ENCODE results near the gene TENM4. TPM values are rescaled to one million over a fixed set of nuclear protein-coding genes. Genes with fewer than 3 reads are reported as not detected.
A peak's percentile ranks its signal among the peaks of the same experiment; 100 is the strongest.

Gene TENM4
- polyA plus RNA-seq, 3 donors: 0.31 to 1.7 TPM; not detected in 1

DNA sequence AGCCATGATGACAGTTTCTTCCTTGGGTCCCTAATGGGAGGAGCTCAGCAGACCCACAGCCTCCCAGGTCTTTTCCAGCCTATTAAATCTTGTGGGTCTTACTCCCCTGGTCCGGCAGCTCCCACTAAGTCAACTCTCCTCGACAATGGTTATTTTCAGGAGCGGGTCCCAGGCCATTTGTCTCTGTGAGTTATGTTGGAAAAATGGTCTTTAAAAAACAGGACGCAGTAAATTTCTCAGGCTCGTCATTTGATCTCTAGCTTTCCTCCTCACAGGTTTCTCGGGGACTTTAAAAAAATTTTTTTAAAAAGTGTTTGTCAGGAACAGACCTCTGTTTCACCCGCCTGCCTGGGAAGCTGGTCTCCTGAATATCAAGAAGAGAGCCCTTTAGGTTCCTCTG, 468.7 kb downstream of the TENM4 start:
- no peaks in the 10 kb centered on the region for H3K36me3 Mint-ChIP-seq

DNA sequence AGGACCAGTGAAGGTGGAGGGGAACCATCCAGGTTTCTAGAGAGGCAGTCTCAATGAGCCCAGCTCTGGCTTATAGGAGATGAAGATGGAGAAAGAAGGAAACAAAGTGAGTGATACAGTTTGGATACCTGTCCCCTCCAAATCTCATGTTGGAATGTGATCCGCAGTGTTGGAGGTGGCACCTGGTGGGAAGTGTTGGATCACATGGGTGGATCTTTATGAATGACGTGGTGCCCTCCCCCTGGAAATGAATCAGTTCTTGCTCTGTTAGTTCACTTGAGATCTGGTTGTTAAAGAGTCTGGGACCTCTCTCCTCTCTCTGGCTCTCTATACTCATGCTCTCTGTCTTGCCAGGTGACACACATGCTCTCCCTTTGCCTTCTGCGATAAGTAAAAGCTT, 473.0 kb downstream of the TENM4 start:
- no peaks in the 10 kb centered on the region for H3K9me3 ChIP-seq (replicated peaks in 1 of 2; ENCODE audit: control insufficient read depth in 1 of 2, insufficient read depth in 1 of 2, low read length in 2 of 2)
- no peaks in the 10 kb centered on the region for H3K79me2 ChIP-seq (ENCODE audit: insufficient read depth, low read length)
- no peak overlapping the region for H3K9ac ChIP-seq (ENCODE audit: insufficient read depth, low read length, poor library complexity, severe bottlenecking)
- H3K27ac ChIP-seq (ENCODE audit: low read depth in 1 of 2, low read length in 2 of 2): no peak overlapping the region
- H3K4me1 Mint-ChIP-seq: no peaks in the 10 kb centered on the region
- intact Hi-C loops (cut with micrococcal nuclease): loop anchor here in 1 of 2 donors (10.0 kb wide), 1 partner anchor 323 kb away; no protein-coding TSS in a partner anchor
- TF ChIP-seq, protein P1, sequence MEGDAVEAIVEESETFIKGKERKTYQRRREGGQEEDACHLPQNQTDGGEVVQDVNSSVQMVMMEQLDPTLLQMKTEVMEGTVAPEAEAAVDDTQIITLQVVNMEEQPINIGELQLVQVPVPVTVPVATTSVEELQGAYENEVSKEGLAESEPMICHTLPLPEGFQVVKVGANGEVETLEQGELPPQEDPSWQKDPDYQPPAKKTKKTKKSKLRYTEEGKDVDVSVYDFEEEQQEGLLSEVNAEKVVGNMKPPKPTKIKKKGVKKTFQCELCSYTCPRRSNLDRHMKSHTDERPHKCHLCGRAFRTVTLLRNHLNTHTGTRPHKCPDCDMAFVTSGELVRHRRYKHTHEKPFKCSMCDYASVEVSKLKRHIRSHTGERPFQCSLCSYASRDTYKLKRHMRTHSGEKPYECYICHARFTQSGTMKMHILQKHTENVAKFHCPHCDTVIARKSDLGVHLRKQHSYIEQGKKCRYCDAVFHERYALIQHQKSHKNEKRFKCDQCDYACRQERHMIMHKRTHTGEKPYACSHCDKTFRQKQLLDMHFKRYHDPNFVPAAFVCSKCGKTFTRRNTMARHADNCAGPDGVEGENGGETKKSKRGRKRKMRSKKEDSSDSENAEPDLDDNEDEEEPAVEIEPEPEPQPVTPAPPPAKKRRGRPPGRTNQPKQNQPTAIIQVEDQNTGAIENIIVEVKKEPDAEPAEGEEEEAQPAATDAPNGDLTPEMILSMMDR (IDR thresholded peaks at IDR 0.05): no peak
- no peaks in the 10 kb centered on the region for H3K36me3 Mint-ChIP-seq
- H4K20me1 ChIP-seq (ENCODE audit: insufficient read depth, low read length): no peaks in the 10 kb centered on the region
- no peak for DNase-seq
- H3K27ac Mint-ChIP-seq: no peak overlapping the region
- no peak overlapping the region for H3K4me2 ChIP-seq (replicated peaks; ENCODE audit: extremely low read depth, low read length, poor library complexity, severe bottlenecking)
- peaks cover 9 to 30% of the 10 kb centered on the region in 2 donors for H3K27me3 ChIP-seq (ENCODE audit: control insufficient read depth in 2 of 2, insufficient read depth in 2 of 2, low read length in 2 of 2)
- H3K36me3 ChIP-seq (replicated peaks in 1 of 2; ENCODE audit: control insufficient read depth in 1 of 2, insufficient read depth in 2 of 2, low read length in 2 of 2): no peaks in the 10 kb centered on the region
- no peak overlapping the region for H2AFZ ChIP-seq (ENCODE audit: insufficient read depth, low read depth, low read length, poor library complexity, severe bottlenecking)
- H3K9me3 Mint-ChIP-seq: peaks cover 0 to 2% (median 0%) of the 10 kb centered on the region in 7 donors
- no peak overlapping the region for H3K4me3 ChIP-seq (replicated peaks in 1 of 3; ENCODE audit: low read depth in 2 of 3, low read length in 3 of 3)
- no peak overlapping the region for H3K4me3 Mint-ChIP-seq
- peaks cover 26 to 61% (median 29%) of the 10 kb centered on the region in 3 donors for H3K27me3 Mint-ChIP-seq (ENCODE audit: low read depth in 3 of 3)
- WGBS (ENCODE audit: insufficient coverage): no CpG with 5 or more reads among the region's 3 CpGs
- H3K4me1 ChIP-seq (ENCODE audit: control insufficient read depth in 1 of 2, insufficient read depth in 2 of 2, low read length in 2 of 2): no peaks in the 10 kb centered on the region

More for the DNA sequence above, 468.7 kb downstream of the TENM4 start:
- WGBS (ENCODE audit: insufficient coverage): 67% methylated on average over 1 of the region's 7 CpGs
- Mint-ChIP-seq H3K9me3 (peaks cover 0 to 4% (median 1%) of the 10 kb centered on the region in 7 donors), H3K27ac (peak overlapping the region in 1 of 7 donors; percentile 69), H3K4me1 (no peaks in the 10 kb centered on the region), H3K27me3 (ENCODE audit: low read depth in 3 of 3) (peaks cover 0 to 31% (median 10%) of the 10 kb centered on the region in 3 donors), H3K4me3 (no peak overlapping the region)
- H3K9ac ChIP-seq (ENCODE audit: insufficient read depth, low read length, poor library complexity, severe bottlenecking): no peak overlapping the region
- H3K4me2 ChIP-seq (replicated peaks; ENCODE audit: extremely low read depth, low read length, poor library complexity, severe bottlenecking): no peak overlapping the region
- no peak overlapping the region for H3K4me3 ChIP-seq (replicated peaks in 1 of 3; ENCODE audit: low read depth in 2 of 3, low read length in 3 of 3)
- no peaks in the 10 kb centered on the region for H4K20me1 ChIP-seq (ENCODE audit: insufficient read depth, low read length)
- no peak overlapping the region for H2AFZ ChIP-seq (ENCODE audit: insufficient read depth, low read depth, low read length, poor library complexity, severe bottlenecking)
- no peaks in the 10 kb centered on the region for H3K4me1 ChIP-seq (ENCODE audit: control insufficient read depth in 1 of 2, insufficient read depth in 2 of 2, low read length in 2 of 2)
- intact Hi-C loops (cut with micrococcal nuclease): no loop called here
- DNase-seq: no peak
- H3K36me3 ChIP-seq (replicated peaks in 1 of 2; ENCODE audit: control insufficient read depth in 1 of 2, insufficient read depth in 2 of 2, low read length in 2 of 2): no peaks in the 10 kb centered on the region
- TF ChIP-seq, protein P1 (IDR thresholded peaks at IDR 0.05): no peak
- no peaks in the 10 kb centered on the region for H3K9me3 ChIP-seq (replicated peaks in 1 of 2; ENCODE audit: control insufficient read depth in 1 of 2, insufficient read depth in 1 of 2, low read length in 2 of 2)
- H3K27ac ChIP-seq (ENCODE audit: low read depth in 1 of 2, low read length in 2 of 2): no peak overlapping the region
- H3K27me3 ChIP-seq (ENCODE audit: control insufficient read depth in 2 of 2, insufficient read depth in 2 of 2, low read length in 2 of 2): peaks cover 4 to 9% of the 10 kb centered on the region in 2 donors
- H3K79me2 ChIP-seq (ENCODE audit: insufficient read depth, low read length): no peaks in the 10 kb centered on the region

All from CD14-positive monocyte (primary cell).